Spleen (tissue), 11 donors: ENCODE results near the gene KLF7. TPM values are rescaled to one million over a fixed set of nuclear protein-coding genes. Genes with fewer than 3 reads are reported as not detected.

Experiments
- DNase-seq: peaks from one replicate; pipeline ENCODE4 v3.0.0-alpha.2; 2020
- H3K27ac ChIP-seq, 8 donors: fragments of 200-600 bp; sonication (generic) in 7 of 8; 1 replicate in 4 of 8; 2 replicates in 4 of 8; pipeline versions ENCODE4 v1.5.0 to v1.8.0; 2016 to 2021; ENCODE audit warnings: inconsistent platforms in 4 of 8, mild to moderate bottlenecking in 4 of 8, moderate library complexity in 1 of 8
- H3K27me3 ChIP-seq, 7 donors: fragments of 200-600 bp; sonication (generic) in 6 of 7; replicated peaks in 1 of 7; 1 replicate in 4 of 7; 2 replicates in 3 of 7; pipeline versions ENCODE4 v1.5.0 to v1.8.0; 2016 to 2021; ENCODE audit warnings: inconsistent platforms in 3 of 7, mild to moderate bottlenecking in 1 of 7
- H3K36me3 ChIP-seq, 6 donors: fragments of 200-600 bp; sonication (generic) in 5 of 6; 1 replicate in 4 of 6; 2 replicates in 2 of 6; pipeline versions ENCODE4 v1.5.0 to v1.8.0; 2016 to 2021; ENCODE audit warnings: inconsistent platforms in 2 of 6
- H3K4me1 ChIP-seq, 6 donors: fragments of 200-600 bp; sonication (generic) in 5 of 6; 1 replicate in 3 of 6; 2 replicates in 3 of 6; pipeline versions ENCODE4 v1.5.0 to v1.8.0; 2016 to 2021; ENCODE audit warnings: inconsistent platforms in 3 of 6
- H3K4me3 ChIP-seq, 8 donors: fragments of 200-600 bp; sonication (generic) in 7 of 8; 1 replicate in 4 of 8; 2 replicates in 4 of 8; pipeline versions ENCODE4 v1.5.0 to v1.8.0; 2016 to 2021; ENCODE audit warnings: inconsistent platforms in 4 of 8, mild to moderate bottlenecking in 4 of 8, moderate library complexity in 2 of 8
- H3K9me3 ChIP-seq, 8 donors: fragments of 200-600 bp; sonication (generic) in 7 of 8; 1 replicate in 4 of 8; 2 replicates in 4 of 8; pipeline versions ENCODE4 v1.5.0 to v1.8.0; 2016 to 2021; ENCODE audit warnings: inconsistent platforms in 4 of 8
- CTCF ChIP-seq, 11 experiments: fragments of 200-600 bp in 7 of 11; fragments of 450-650 bp in 4 of 11; sonication (generic) in 4 of 11; IDR thresholded peaks in 8 of 11; conservative IDR thresholded peaks in 3 of 11; 1 replicate in 7 of 11; 2 replicates in 4 of 11; pipeline versions ENCODE4 v1.4.0 to v1.8.0; 2016 to 2021; ENCODE audit warnings: antibody characterized with exemption in 11 of 11, inconsistent platforms in 4 of 11, mild to moderate bottlenecking in 1 of 11
- POLR2A ChIP-seq, 3 donors: fragments of 450-650 bp; IDR thresholded peaks; one replicate each; pipeline ENCODE4 v1.5.1; 2017; ENCODE audit warnings: antibody characterized with exemption in 3 of 3, mild to moderate bottlenecking in 1 of 3
- POLR2AphosphoS5 ChIP-seq, 3 donors: sonication (generic); formaldehyde crosslinking; IDR thresholded peaks; one replicate each; pipeline ENCODE4 v1.5.1; 2017; ENCODE audit warnings: antibody characterized with exemption in 3 of 3
- WGBS, 5 donors: extraction: QIAGEN DNeasy Blood & Tissue Kit in 3 of 5; methylation state at CpG; one replicate each; pipeline versions ENCODE4 v1.1.5 to v1.1.7; 2013 to 2018; 5-methylcytosine and 5-hydroxymethylcytosine counted together
- intact Hi-C: fragments of 100-400 bp; cut with DNase I; formaldehyde crosslinking; loops from one replicate; pipeline ENCODE4 v1.15.0; 2023; ENCODE audit warnings: low total_unique reads
- polyA plus RNA-seq, 3 donors: library from polyadenylated mRNA; stranded (reverse); fragments of 200-250 nt; gene quantifications; one replicate each; pipeline ENCODE4 v1.2.1, GENCODE V29; 2013
- total RNA-seq, 7 donors: library from RNA; depleted of rRNA in 3 of 7; stranded (reverse); fragments of >200 nt in 3 of 7; fragmentation: NEBNext Ultra II Directional in 4 of 7; extraction: Animal tissue kit (Norgen Biotek cat#: 25700) in 4 of 7; gene quantifications; one replicate each; pipeline versions ENCODE4 v1.1.0 to v1.2.1, GENCODE V29; 2016 to 2021
- donor health status: healthy with polysubstance abuse.
- donor health status: DM: no; HTN: no; CAD: no; lungs with moderate emphysema.
- donor health status: DM: no; HTN: no; CAD: no.
- donor health status: Bipolar disorder and iron deficiency.
- donor health status: healthy.
- donor health status: DM: no; HTN: no; CAD: no.
- donor health status: DM: yes; HTN: yes; CAD: no.

Gene KLF7
- total and polyA plus RNA-seq, 10 donors: 2.9 to 74.4 (median 27.8) TPM

DNA sequence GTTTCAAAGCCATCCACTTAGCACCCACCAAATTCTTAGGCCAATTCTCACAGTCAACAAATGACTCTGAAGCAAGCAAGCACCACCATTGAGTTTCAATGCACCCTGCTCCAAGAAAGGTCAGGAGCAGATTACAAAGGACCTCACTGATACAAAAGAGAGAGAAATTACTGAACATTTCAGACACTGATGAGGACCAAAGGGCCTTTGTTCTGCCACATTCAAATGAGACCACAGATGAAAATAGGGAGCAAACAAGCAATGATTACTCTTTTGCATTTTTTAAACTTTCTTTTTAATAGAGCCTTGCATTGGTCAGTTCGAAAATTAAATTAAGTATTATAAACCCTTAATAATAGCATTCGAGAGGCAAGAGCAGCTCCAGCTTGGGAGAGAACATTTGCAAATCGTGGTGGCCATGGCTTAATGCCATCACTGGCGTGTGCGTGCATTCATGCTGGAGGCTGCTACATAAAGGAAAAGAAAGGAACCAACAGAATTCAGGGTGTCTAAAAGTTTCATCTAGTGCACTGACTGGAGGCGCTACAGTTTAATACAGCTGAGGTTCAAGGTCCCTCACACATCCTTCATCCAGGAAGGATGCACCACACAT lies 87.5 kb downstream of the KLF7 start:
- WGBS, 5 donors: 91 to 96% (median 94%) methylated on average over 6 of the region's 6 CpGs
- TF ChIP-seq POLR2AphosphoS5 (IDR thresholded peaks at IDR 0.05): no peak
- no peak for TF ChIP-seq CTCF (IDR thresholded peaks at IDR 0.05 in 8 of 11, conservative IDR thresholded peaks at IDR 0.05 in 3 of 11)
- no peak for TF ChIP-seq POLR2A (IDR thresholded peaks at IDR 0.05)
- Histone ChIP-seq H3K36me3 (peaks cover 2 to 62% (median 31%) of the 10 kb centered on the region in 6 donors), H3K27me3 (no peaks in the 10 kb centered on the region), H3K4me1 (peaks cover 0 to 25% (median 17%) of the 10 kb centered on the region in 6 donors), H3K9me3 (no peaks in the 10 kb centered on the region), H3K27ac (no peak overlapping the region), H3K4me3 (no peak overlapping the region)
- no peak for DNase-seq
- intact Hi-C loops: no loop called here

- Histone ChIP-seq H3K9me3 (no peaks in the 10 kb centered on the region), H3K27me3 (no peaks in the 10 kb centered on the region), H3K27ac (no peak overlapping the region), H3K36me3 (peaks cover 2 to 51% (median 28%) of the 10 kb centered on the region in 6 donors), H3K4me1 (peaks cover 0 to 36% (median 19%) of the 10 kb centered on the region in 6 donors), H3K4me3 (no peak overlapping the region)
- DNase-seq: no peak
- intact Hi-C loops: no loop called here
- WGBS, 5 donors: 89 to 96% (median 91%) methylated on average over 2 of the region's 2 CpGs
- TF ChIP-seq CTCF (IDR thresholded peaks at IDR 0.05 in 8 of 11, conservative IDR thresholded peaks at IDR 0.05 in 3 of 11) (no peak), POLR2AphosphoS5 (IDR thresholded peaks at IDR 0.05) (no peak), POLR2A (IDR thresholded peaks at IDR 0.05) (no peak)
Measured at GRCh38 chr2:207077266-207077665, 88.5 kb downstream of the KLF7 start.

DNA sequence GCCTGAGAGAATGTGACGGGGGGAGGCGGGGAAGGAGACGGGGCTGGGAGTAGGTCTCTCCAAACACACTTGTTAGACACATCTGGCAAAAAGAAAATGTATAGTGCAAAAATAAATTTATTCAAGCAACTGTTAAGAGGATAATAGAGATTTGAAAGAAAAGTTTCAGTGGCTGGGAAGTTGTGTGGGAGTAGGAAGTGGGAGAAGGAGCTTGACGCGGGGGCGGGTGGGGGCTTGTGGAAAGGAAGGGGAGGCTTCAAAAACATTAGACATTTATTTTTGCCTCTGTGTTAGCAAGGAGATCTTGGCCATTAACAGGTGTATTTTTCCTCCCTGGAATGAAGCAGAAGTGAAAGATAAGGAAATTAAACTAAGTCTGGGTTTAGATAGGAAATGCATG lies 90.3 kb downstream of the KLF7 start:
- peaks cover 0 to 33% (median 17%) of the 10 kb centered on the region in 6 donors for H3K36me3 ChIP-seq
- peaks cover 0 to 36% (median 19%) of the 10 kb centered on the region in 6 donors for H3K4me1 ChIP-seq
- no peaks in the 10 kb centered on the region for H3K9me3 ChIP-seq
- 80 to 92% (median 85%) methylated on average over 6 of the region's 6 CpGs for WGBS, 5 donors
- H3K27me3 ChIP-seq: no peaks in the 10 kb centered on the region
- H3K27ac ChIP-seq: no peak overlapping the region
- intact Hi-C loops: no loop called here
- DNase-seq: no peak
- no peak for TF ChIP-seq POLR2AphosphoS5 (IDR thresholded peaks at IDR 0.05)
- no peak for TF ChIP-seq CTCF (IDR thresholded peaks at IDR 0.05 in 8 of 11, conservative IDR thresholded peaks at IDR 0.05 in 3 of 11)
- TF ChIP-seq POLR2A (IDR thresholded peaks at IDR 0.05): no peak
- H3K4me3 ChIP-seq: no peak overlapping the region

DNA sequence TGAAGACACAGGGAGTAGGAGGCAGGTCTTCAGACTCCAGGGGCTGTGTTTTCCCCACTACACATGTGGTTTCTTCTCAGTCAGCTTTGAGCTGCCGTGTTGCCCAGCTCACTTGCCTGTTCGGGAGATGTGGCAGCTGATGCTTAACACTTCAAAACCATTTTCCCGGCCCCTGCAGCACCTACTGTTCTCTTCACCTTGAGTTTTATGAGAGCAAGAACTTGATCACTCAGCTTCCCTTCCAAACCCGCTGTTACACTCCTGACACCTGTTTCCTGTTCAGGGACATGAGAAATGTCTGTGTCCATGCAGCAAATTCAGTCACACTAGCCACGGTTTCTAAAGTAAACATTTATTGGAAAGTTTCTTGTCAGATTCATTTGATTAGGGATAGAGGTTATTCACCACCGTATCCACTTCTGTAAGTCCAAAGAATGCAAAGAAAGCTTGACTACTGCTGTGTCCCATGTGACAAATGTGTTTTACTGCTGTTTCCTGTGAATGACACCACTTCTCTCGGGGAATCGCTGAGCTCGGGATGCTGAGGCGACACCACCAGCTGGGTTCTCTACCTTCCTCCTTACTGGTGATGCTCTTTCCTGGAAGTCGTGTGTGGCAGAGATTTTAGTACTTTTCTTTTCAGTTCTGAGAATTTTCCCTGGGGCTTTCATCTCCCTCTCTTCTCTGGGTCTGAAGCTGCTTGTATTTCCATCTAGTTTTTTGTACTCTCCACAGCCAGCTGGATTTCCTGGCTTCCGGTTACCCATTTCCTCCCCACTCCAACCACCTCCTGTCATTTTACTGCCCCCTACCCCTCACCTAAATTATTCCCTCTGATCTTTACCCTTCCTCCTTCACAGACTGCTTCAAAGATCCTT lies 91.7 kb downstream of the KLF7 start:
- Histone ChIP-seq H3K9me3 (no peaks in the 10 kb centered on the region), H3K36me3 (peaks cover 0 to 19% (median 6%) of the 10 kb centered on the region in 6 donors), H3K4me1 (peaks cover 0 to 36% (median 19%) of the 10 kb centered on the region in 6 donors), H3K27me3 (no peaks in the 10 kb centered on the region), H3K27ac (peak overlapping the region in 7 of 8 donors; percentile 17 to 59 (median 35)), H3K4me3 (peak overlapping the region in 1 of 8 donors; percentile 35)
- WGBS, 5 donors: 3 to 10% (median 5%) methylated on average over 12 of the region's 12 CpGs
- DNase-seq: no peak
- intact Hi-C loops: no loop called here
- TF ChIP-seq POLR2AphosphoS5 (IDR thresholded peaks at IDR 0.05) (no peak), POLR2A (IDR thresholded peaks at IDR 0.05) (no peak), CTCF (IDR thresholded peaks at IDR 0.05 in 8 of 11, conservative IDR thresholded peaks at IDR 0.05 in 3 of 11) (no peak)
